Liver (tissue), 3 donors: ENCODE data around the gene DDR2.

Source experiments
- GABPA ChIP-seq, 2 donors: IDR thresholded peaks in 1 of 2; conservative IDR thresholded peaks in 1 of 2; 2 replicates each; pipeline ENCODE4 v1.6.1; 2016; ENCODE audit warnings: antibody characterized with exemption in 2 of 2, mild to moderate bottlenecking in 1 of 2, moderate library complexity in 1 of 2
- RAD21 ChIP-seq, 2 donors: IDR thresholded peaks; 2 replicates each; pipeline ENCODE4 v1.6.1; 2016; ENCODE audit warnings: antibody characterized with exemption in 2 of 2, mild to moderate bottlenecking in 2 of 2
- RXRA ChIP-seq, 2 donors: IDR thresholded peaks; 2 replicates each; pipeline ENCODE4 v1.6.1; 2017 to 2018; ENCODE audit warnings: antibody characterized with exemption in 2 of 2, mild to moderate bottlenecking in 1 of 2
- TF ChIP-seq, protein P1 (sequence below): fragments of 150-350 bp; IDR thresholded peaks from 2 replicates; pipeline ENCODE4 v1.5.1; 2017; ENCODE audit warnings: improper control_type of control experiment, low read depth, low read length; ENCODE audit not compliant: missing input control
- donor health status: healthy.
- donor health status: healthy.

DNA sequence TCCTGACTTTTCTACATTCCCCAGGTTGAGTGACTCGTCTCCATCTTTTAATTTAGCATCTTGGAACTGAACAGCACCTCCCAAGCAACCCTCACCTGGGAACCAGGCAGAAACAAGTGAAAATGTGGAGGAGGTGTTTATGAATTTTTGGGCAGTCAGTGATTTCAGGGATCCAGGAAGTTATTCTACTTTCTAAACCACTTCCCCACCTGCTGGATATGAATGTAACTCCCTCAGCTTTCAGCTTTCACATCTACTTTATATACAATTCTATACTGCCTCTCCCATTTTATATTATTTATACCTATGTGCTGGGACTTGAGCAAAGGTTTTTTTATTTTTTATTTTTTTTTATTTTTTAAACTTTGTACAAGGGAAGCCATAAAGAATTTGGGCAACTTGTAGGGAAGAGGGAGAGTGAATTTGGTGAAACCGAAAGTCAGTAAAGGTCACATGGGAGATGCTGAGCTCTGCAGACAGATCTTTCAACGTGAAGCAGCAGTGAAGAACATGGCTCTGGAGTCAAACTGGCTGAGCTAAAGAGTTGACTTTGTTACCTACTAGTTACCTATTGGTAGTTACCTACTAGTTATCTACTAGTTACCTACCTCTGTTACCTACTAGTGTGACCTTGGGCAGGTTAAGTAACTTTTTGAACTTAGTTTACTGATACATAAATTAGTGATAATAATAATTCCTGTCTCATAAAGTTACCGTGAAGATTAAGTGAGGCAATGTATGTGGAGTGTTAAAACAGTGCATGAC, 45.5 kb downstream of the DDR2 start:
- TF ChIP-seq, protein P1, sequence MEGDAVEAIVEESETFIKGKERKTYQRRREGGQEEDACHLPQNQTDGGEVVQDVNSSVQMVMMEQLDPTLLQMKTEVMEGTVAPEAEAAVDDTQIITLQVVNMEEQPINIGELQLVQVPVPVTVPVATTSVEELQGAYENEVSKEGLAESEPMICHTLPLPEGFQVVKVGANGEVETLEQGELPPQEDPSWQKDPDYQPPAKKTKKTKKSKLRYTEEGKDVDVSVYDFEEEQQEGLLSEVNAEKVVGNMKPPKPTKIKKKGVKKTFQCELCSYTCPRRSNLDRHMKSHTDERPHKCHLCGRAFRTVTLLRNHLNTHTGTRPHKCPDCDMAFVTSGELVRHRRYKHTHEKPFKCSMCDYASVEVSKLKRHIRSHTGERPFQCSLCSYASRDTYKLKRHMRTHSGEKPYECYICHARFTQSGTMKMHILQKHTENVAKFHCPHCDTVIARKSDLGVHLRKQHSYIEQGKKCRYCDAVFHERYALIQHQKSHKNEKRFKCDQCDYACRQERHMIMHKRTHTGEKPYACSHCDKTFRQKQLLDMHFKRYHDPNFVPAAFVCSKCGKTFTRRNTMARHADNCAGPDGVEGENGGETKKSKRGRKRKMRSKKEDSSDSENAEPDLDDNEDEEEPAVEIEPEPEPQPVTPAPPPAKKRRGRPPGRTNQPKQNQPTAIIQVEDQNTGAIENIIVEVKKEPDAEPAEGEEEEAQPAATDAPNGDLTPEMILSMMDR = no peak
- TF ChIP-seq GABPA (IDR thresholded peaks at IDR 0.05 in 1 of 2, conservative IDR thresholded peaks at IDR 0.05 in 1 of 2) = no peak
- TF ChIP-seq RAD21 (IDR thresholded peaks at IDR 0.05) = no peak
- no peak for TF ChIP-seq RXRA (IDR thresholded peaks at IDR 0.05)
